AG10803 (cell line): Measurements from ENCODE around the gene GOT2.

Source experiments
- DNase-seq: peaks from one replicate; pipeline ENCODE4 v3.0.0; 2010; ENCODE audit warnings: low read depth
- H3K4me3 ChIP-seq: 2 replicates; pipeline ENCODE4 v1.5.1; 2011; ENCODE audit warnings: mild to moderate bottlenecking, low read length, control low read depth
- CTCF ChIP-seq: conservative IDR thresholded peaks from 2 replicates; pipeline ENCODE4 v1.5.1; 2011; ENCODE audit warnings: mild to moderate bottlenecking, low read length, control low read depth, inconsistent platforms

Gene GOT2

GRCh38 chr16:58732545-58733247 is 1.4 kb downstream of the GOT2 start:
- DNase-seq = no peak
- no peak for TF ChIP-seq CTCF
- peak overlapping the region; percentile 83 for H3K4me3 ChIP-seq

- no peak for DNase-seq
- H3K4me3 ChIP-seq = no peak overlapping the region
- no peak for TF ChIP-seq CTCF
Observed at GRCh38 chr16:58730724-58731370, 3.3 kb downstream of the GOT2 start.

- H3K4me3 ChIP-seq = no peak overlapping the region
- no peak for TF ChIP-seq CTCF
- DNase-seq = no peak
Observed at GRCh38 chr16:58727796-58728568, 6.1 kb downstream of the GOT2 start.

GRCh38 chr16:58727028-58727781 is 6.9 kb downstream of the GOT2 start:
- no peak for DNase-seq
- no peak for TF ChIP-seq CTCF
- H3K4me3 ChIP-seq = no peak overlapping the region

GRCh38 chr16:58723109-58723508 is 11.0 kb downstream of the GOT2 start:
- no peak for TF ChIP-seq CTCF
- no peak for DNase-seq
- H3K4me3 ChIP-seq = no peak overlapping the region

GRCh38 chr16:58717994-58718393 is 16.1 kb downstream of the GOT2 start:
- H3K4me3 ChIP-seq = no peak overlapping the region
- TF ChIP-seq CTCF = no peak
- no peak for DNase-seq
